Cardiac septum (tissue), 1 donor: Measurements from ENCODE around the gene PITPNM1. TPM values are rescaled to one million over a fixed set of nuclear protein-coding genes. Genes with fewer than 3 reads are reported as not detected.

ENCODE experiments used
- DNase-seq: peaks from one replicate; pipeline ENCODE4 v3.0.0-alpha.2; 2020; ENCODE audit warnings: low spot score
- intact Hi-C: fragments of 100-400 bp; cut with DNase I; formaldehyde crosslinking; loops from one replicate; pipeline ENCODE4 v1.14.0; 2022
- microRNA-seq: library from miRNA; unstranded; fragments of <30 nt; microRNA quantifications from one replicate; pipeline ENCODE4 v1.2.0, GENCODE V29; 2020
- total RNA-seq: library from RNA; stranded (reverse); fragmentation: NEBNext Ultra II Directional; extraction: Animal tissue kit (Norgen Biotek cat#: 25700); gene quantifications from one replicate; pipeline ENCODE4 v1.2.1, GENCODE V29; 2021
- donor health status: DM: no; HTN: no; CAD: no.

Gene PITPNM1
- total RNA-seq, 1 donor from 2014 or later, result 40.0 TPM

GRCh38 chr11:67453816-67454732 lies 51.1 kb downstream of the PITPNM1 start:
- DNase-seq, result no peak
- intact Hi-C loops, result no loop called here

- DNase-seq, result no peak
- intact Hi-C loops, result no loop called here
These were observed 52.8 kb downstream of the PITPNM1 start, which contains the start of gene GPR152 for GRCh38 chr11:67452141-67452952. Gene GPR152, minus strand, starts transcription at chr11:67452729. Its CDS starts 5 bp downstream, at chr11:67452724.

GRCh38 chr11:67451658-67451976 lies 53.5 kb downstream of the PITPNM1 start:
- intact Hi-C loops, result no loop called here
- DNase-seq, result no peak

- no peak for DNase-seq
- intact Hi-C loops, result no loop called here
These were observed 54.1 kb downstream of the PITPNM1 start for GRCh38 chr11:67450796-67451657.

GRCh38 chr11:67449116-67449844 lies 55.9 kb downstream of the PITPNM1 start:
- DNase-seq, result no peak
- intact Hi-C loops, result no loop called here

GRCh38 chr11:67448220-67448609 lies 56.9 kb downstream of the PITPNM1 start:
- no peak for DNase-seq
- intact Hi-C loops, result no loop called here

- intact Hi-C loops, result no loop called here
- no peak for DNase-seq
These were observed 59.6 kb downstream of the PITPNM1 start for GRCh38 chr11:67445515-67445914.

GRCh38 chr11:67442504-67443404 lies 62.4 kb downstream of the PITPNM1 start:
- no peak for DNase-seq
- intact Hi-C loops, result no loop called here

Small RNA genes within 50 kb of the gene (microRNA-seq; reads per million reads assigned to microRNA genes)
- not detected for gene MIR6752

Other genes with a start within 250 kb of the PITPNM1 start
- gene GRK2, start 238.9 kb downstream of the PITPNM1 start, total RNA-seq, result 43.1 TPM
- 20.0 TPM for gene ANKRD13D, start 216.1 kb downstream of the PITPNM1 start, total RNA-seq
- gene SSH3, start 201.8 kb downstream of the PITPNM1 start, total RNA-seq, result 22.3 TPM
- 61.6 TPM for gene POLD4, start 151.8 kb downstream of the PITPNM1 start, total RNA-seq
- 4.0 TPM for gene CLCF1, start 131.8 kb downstream of the PITPNM1 start, total RNA-seq
- gene RAD9A, start 113.4 kb downstream of the PITPNM1 start, total RNA-seq, result 4.8 TPM
- 95.1 TPM for gene PPP1CA, start 103.5 kb downstream of the PITPNM1 start, total RNA-seq
- 1.0 TPM for gene TBC1D10C, start 101.3 kb downstream of the PITPNM1 start, total RNA-seq
- gene CARNS1, start 89.7 kb downstream of the PITPNM1 start, total RNA-seq, result 22.2 TPM
- 23.2 TPM for gene RPS6KB2, start 76.9 kb downstream of the PITPNM1 start, total RNA-seq
- gene PTPRCAP, start 67.7 kb downstream of the PITPNM1 start, total RNA-seq, result 0.40 TPM
- 21.6 TPM for gene CORO1B, start 61.9 kb downstream of the PITPNM1 start, total RNA-seq
- not detected for gene GPR152, start 52.6 kb downstream of the PITPNM1 start, total RNA-seq
- 0.11 TPM for gene CABP4, start 50.0 kb downstream of the PITPNM1 start, total RNA-seq
- gene TMEM134, start 36.1 kb downstream of the PITPNM1 start, total RNA-seq, result 76.1 TPM
- 43.6 TPM for gene AIP, start 22.3 kb downstream of the PITPNM1 start, total RNA-seq
- gene CDK2AP2, start 2.8 kb upstream of the PITPNM1 start, total RNA-seq, result 72.9 TPM
- gene CABP2, start 18.1 kb upstream of the PITPNM1 start, total RNA-seq, result not detected
- 272 TPM for gene GSTP1, start 78.4 kb upstream of the PITPNM1 start, total RNA-seq
- gene NDUFV1, start 101.6 kb upstream of the PITPNM1 start, total RNA-seq, result 486 TPM
- 31.4 TPM for gene NUDT8, start 124.6 kb upstream of the PITPNM1 start, total RNA-seq
- not detected for gene TBX10, start 134.4 kb upstream of the PITPNM1 start, total RNA-seq
- gene ACY3, start 145.4 kb upstream of the PITPNM1 start, total RNA-seq, result not detected
- gene ALDH3B2, start 169.3 kb upstream of the PITPNM1 start, total RNA-seq, result not detected